GM21528 (cell line): Measurements from ENCODE around the gene NEK11.
"Not testable (repeated sequence)": the region's sequence is repeated elsewhere in the genome, so short reads cannot be mapped to it uniquely, and the experiment has no call there.

Experiments used
- ATAC-seq: cut with Tn5 transposase; IDR thresholded peaks from one replicate; pipeline ENCODE4 v1.9.1; 2021; ENCODE audit warnings: mild to moderate bottlenecking, moderate library complexity; ENCODE audit not compliant: unreplicated experiment, low FRiP score

NEK11 gene

DNA sequence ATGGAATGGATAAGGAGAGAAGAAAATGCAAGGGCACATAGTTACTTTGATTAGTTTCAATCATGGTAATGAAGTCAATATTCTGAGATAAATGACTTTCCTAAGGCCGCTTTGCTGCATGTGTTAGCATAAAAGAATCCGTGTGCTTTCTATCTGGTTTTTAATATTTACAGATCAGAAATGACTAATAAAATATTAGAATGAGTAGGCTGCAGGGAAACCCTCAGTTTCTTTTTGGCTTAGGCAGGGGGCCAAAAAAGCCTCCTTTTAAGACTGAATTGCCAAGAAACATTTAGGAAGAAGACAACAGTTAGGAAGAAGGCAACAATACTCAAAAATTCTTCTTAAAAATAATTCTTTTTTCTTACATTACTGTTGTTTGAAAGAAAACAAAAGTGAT lies 11.6 kb downstream of the NEK11 start:
- no peak for ATAC-seq

- not testable (repeated sequence) for ATAC-seq
Observed at GRCh38 chr3:131042271-131042985, 15.8 kb downstream of the NEK11 start.

DNA sequence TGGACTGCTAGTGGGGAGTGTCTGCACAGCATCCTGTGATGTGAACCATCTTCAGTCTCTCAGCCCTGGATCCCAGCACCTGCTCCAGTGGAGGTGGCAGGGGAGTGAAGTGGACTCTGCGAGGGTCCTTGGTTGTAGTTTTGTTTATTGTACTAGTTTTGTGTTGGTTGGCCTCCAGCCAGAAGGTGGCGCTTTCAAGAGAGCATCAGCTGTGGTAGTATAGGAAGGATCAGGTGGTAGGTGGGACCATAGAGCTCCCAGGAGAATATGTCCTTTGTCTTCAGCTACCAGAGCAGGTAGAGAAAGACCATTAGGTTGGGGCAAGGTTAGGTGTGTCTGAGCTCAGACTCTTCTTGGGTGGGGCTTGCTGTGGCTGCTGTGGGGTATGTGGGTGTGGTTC lies 20.9 kb downstream of the NEK11 start:
- ATAC-seq: no peak

GRCh38 chr3:131048030-131048429 lies 21.4 kb downstream of the NEK11 start:
- ATAC-seq: no peak

DNA sequence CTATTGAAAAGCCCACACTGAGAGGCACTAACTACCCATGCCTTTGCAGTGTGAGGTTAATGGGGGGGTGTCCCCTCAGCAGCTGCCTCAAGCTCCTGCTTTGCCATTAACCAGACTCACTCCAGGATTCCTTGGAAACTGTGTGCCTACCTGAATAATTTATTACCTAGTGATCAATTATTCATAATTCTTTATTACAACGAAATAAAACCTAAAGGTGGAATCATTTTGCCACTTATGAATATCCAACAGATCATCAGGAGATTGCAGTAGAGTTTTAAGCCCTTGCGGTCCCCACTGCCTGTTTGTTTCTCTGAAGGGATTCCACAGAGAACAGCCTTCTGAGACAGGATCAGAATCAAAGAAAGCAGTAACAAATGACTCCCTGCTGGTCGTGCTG lies 23.3 kb downstream of the NEK11 start:
- no peak for ATAC-seq

- no peak for ATAC-seq
Observed at GRCh38 chr3:131053043-131053859, 26.6 kb downstream of the NEK11 start.

DNA sequence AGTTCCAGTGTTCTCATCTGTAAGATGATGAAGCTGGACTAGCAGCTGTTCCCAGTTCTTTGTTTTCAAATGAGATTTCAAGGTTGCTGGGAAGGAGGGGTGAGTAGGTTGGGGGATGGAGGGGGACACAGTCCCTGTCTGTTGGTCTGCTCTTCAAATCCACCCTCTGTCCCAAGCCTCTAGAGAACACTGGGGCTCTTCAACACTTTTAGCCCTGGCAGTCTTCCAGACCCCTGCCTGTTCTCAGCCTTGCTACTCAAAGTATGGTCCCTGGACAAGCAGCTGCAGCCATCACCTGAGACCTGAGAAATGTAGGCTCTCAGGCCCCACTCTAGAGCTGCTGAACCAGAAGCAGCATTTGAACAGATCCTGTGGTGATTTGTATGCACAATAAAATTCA lies 41.3 kb downstream of the NEK11 start:
- no peak for ATAC-seq

GRCh38 chr3:131072099-131072559 lies 45.5 kb downstream of the NEK11 start:
- ATAC-seq: no peak

- ATAC-seq: no peak
Observed at GRCh38 chr3:131072845-131073244, 46.2 kb downstream of the NEK11 start.

- ATAC-seq: peak; percentile 80
Observed at GRCh38 chr3:131075632-131076328, 49.1 kb downstream of the NEK11 start.

GRCh38 chr3:131077904-131078303 lies 51.2 kb downstream of the NEK11 start:
- no peak for ATAC-seq

DNA sequence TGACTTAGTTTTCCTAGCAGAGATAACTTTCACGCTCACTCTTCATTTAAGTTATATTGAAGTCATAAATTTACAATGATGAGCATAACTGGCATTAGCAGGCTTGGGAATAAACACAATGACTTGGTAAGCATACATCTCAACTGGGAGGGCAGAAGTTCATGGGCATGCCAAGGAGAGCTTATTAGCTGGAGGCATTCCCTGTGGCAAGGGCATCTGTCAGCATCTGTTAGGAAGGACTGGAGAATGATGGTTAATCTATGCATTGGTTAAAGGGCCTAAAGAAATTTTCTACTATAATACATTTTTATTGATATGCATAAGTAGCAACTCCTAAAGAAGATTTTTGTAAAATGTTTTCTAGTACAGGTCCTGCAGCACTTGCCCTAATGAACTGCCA lies 52.4 kb downstream of the NEK11 start:
- ATAC-seq: no peak

DNA sequence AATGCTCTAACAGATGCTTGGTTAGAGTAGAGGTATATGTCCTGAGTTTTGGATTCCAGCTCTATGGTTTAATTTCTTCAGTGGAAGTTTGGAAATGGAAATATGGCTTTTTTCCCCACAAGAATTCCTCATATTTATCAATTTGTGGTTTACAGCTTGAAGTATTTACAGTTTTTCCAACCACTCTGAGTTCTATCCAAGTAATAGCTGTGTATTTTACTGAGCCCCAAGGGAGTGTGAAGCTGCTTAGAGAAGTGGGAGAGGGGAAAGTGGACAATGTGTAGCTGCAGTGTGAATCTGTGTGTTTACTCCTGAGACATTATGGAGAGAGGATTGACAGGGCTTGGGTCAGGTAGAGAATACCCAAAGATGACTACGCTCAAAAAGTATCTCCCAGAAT lies 54.5 kb downstream of the NEK11 start:
- no peak for ATAC-seq

GRCh38 chr3:131082246-131082645 lies 55.6 kb downstream of the NEK11 start:
- ATAC-seq: no peak

DNA sequence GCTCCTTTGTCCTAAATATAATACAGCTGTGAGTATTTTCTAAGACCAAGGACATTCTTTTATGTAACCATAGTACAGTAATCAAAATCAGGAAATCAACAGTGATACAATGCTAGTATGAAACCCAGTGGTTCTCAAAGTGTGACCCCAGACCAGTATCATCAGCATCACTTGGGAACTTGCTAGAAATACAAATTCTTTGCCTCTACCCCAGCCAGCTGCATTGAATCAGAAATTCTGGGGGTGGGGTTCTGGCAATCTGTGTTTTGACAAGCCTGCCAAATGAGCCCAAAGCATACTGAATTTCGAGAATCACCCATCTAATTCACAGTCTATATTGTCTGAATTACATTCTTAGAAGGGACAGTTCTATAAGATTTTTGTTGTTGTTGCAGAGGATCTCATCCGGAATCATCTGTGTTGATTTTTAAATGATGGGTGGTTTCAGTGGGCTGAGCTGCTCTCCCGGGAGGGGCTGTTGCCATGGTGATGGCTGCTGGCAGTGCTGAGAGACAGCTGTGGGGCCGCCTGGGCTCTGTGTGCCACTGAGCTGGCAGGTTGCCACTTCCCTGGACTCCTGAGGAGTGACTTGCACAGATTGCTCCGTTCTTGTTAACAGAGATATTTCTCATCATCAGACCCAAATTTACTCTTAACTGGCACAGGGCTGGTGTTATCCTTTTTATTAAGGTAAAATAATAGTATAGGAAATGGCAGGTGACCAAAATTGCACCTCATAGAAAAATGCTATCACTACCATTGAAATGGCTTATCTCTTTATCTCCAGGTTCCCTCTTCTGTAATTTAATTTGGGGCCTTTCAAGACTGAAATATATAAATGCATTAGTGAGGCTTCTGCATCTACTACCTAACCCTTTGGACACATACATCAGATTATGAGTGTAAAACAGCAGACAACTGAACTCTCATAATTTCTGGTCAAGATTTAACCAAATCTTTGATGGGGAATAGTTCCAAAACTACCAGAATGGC lies 56.5 kb downstream of the NEK11 start:
- no peak for ATAC-seq

GRCh38 chr3:131091768-131092167 lies 65.1 kb downstream of the NEK11 start:
- ATAC-seq: no peak

GRCh38 chr3:131107637-131108433 lies 81.2 kb downstream of the NEK11 start:
- ATAC-seq: no peak

DNA sequence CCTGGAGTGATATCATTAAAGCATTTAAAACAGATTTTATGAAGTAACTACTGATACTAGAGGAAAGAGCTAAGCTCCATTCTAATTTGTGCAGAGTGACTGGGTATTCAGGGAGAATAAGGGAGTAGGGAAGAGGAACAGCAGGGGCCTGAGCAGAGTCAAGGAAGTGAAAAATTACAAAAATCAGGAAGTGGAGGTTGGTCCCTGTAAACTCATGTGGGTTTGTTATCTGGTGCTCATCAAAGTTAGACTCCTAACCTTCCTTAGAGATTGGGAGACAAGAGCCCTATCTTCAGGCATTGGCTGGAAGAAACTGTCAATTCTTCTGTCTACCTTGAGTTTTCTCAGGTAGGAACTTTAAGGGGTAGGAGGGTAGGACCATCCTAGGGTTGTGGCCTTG lies 82.5 kb downstream of the NEK11 start:
- ATAC-seq: no peak

DNA sequence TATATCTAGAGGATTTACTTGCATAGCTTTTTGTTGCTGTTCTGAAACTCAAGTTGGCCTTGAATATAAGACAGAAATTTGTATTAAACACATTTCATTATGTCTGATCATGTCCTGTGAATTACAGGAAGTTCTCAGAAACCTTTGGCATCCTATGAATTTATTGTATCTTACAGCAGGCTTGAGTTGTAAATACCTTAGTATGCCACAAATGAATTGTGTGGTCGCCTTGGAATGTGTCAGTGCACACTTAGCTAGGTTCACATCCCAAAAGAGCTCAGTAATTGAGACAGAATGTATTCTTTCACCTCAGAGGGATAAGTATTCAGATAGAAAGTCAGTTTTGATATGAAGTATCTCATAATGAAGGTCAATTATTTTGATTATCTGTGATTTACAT lies 83.4 kb downstream of the NEK11 start:
- no peak for ATAC-seq
